Measurements from ENCODE around the gene PHACTR3. TPM values are rescaled to one million over a fixed set of nuclear protein-coding genes. Genes with fewer than 3 reads are reported as not detected.

The PHACTR3 gene
- total RNA-seq, 2 experiments from 2014 or later: not detected

- H3K4me3 Mint-ChIP-seq: no peak overlapping the region
- ATAC-seq: no peak
- DNase-seq: no peak
- peaks cover 2% of the 10 kb centered on the region for H3K27me3 Mint-ChIP-seq
- H3K36me3 Mint-ChIP-seq (ENCODE audit: low read depth): no peaks in the 10 kb centered on the region
- no peak overlapping the region for H3K27ac Mint-ChIP-seq
- H3K9me3 Mint-ChIP-seq (ENCODE audit: low read depth): no peaks in the 10 kb centered on the region
- intact Hi-C loops (cut with DNase I, micrococcal nuclease): no loop called here
- POLR2A ChIA-PET: no interaction called here
- no peaks in the 10 kb centered on the region for H3K4me1 Mint-ChIP-seq
- CTCF ChIA-PET: interaction anchor here (0.6 kb wide), 1 partner anchor 152 kb away, joined by 3 read pairs; no protein-coding TSS in a partner anchor
These were observed 119.5 kb downstream of the PHACTR3 start for GRCh38 chr20:59723607-59724456.

- ChIA-PET POLR2A (interaction anchor here (0.6 kb wide), 1 partner anchor 9 kb away, joined by 3 read pairs; no protein-coding TSS in a partner anchor), CTCF (interaction anchor here (0.6 kb wide), 1 partner anchor 153 kb away, joined by 3 read pairs; no protein-coding TSS in a partner anchor)
- no peaks in the 10 kb centered on the region for H3K9me3 Mint-ChIP-seq (ENCODE audit: low read depth)
- DNase-seq (no peak), ATAC-seq (no peak)
- no peak overlapping the region for H3K27ac Mint-ChIP-seq
- H3K36me3 Mint-ChIP-seq (ENCODE audit: low read depth): no peaks in the 10 kb centered on the region
- H3K4me3 Mint-ChIP-seq: no peak overlapping the region
- H3K4me1 Mint-ChIP-seq: no peaks in the 10 kb centered on the region
- peaks cover 2% of the 10 kb centered on the region for H3K27me3 Mint-ChIP-seq
- intact Hi-C loops (cut with DNase I, micrococcal nuclease): no loop called here
These were observed 120.4 kb downstream of the PHACTR3 start for GRCh38 chr20:59724457-59725366.

DNA sequence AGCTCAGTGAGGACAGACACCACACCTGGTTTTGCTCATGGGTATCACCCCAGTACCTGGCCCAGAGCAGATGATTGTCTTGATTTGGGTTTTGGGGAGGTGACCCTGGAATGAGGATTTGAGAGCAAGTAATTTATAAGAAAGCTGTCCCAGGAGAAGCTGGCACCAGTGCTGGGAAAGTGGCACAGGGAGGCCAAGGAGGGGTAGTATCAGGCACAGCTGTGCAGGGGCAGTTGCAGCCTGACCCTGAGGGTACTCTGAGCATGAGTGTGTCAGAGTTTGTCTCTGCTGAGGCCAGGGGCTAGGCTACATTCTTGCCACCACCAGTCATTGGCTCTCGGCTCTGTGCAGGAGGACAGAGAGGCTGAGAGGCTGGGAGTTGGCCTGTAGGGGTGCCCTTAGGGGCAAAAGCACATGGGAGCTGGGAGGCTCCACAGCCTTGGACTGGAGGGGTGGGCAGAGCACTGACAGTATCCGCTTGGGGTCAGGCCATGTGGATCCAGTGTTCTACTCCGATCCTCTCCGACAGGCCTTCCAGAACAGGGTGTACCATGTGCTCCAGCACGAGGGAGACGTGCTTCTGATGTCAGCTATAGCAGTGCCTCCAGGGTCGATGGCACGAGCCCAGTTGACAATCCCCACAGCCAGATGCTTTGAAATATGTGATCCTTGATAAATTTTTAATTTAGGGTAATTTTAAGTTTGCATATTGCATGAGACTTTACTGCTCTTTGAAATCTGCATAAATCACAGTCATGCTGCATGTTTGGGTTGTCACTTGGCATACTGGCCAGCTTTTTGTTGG lies 121.3 kb downstream of the PHACTR3 start:
- no peak for ATAC-seq
- H3K4me1 Mint-ChIP-seq: no peaks in the 10 kb centered on the region
- peaks cover 5% of the 10 kb centered on the region for H3K27me3 Mint-ChIP-seq
- ChIA-PET CTCF (no interaction called here), POLR2A (interaction anchor here (0.6 kb wide), 1 partner anchor 8 kb away, joined by 3 read pairs; no protein-coding TSS in a partner anchor)
- no peak overlapping the region for H3K27ac Mint-ChIP-seq
- H3K36me3 Mint-ChIP-seq (ENCODE audit: low read depth): no peaks in the 10 kb centered on the region
- no peaks in the 10 kb centered on the region for H3K9me3 Mint-ChIP-seq (ENCODE audit: low read depth)
- DNase-seq: no peak
- intact Hi-C loops (cut with DNase I, micrococcal nuclease): no loop called here
- no peak overlapping the region for H3K4me3 Mint-ChIP-seq

DNA sequence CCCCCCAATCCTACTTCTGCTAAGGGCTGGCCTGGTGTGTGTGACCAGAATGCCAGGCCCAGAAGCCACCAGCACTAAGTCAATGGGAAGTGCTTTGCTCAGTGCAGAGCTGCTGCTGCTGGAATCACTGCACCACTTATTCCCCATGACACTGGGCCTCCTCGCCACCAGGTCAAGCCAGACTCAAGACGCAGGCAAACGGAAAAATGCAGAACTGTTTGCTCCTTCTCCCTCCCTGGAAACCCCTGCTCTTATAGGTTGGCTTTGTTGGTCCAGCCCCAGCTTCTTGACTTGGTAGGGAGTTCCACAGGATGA lies 121.9 kb downstream of the PHACTR3 start:
- no peaks in the 10 kb centered on the region for H3K36me3 Mint-ChIP-seq (ENCODE audit: low read depth)
- H3K27me3 Mint-ChIP-seq: peaks cover 5% of the 10 kb centered on the region
- ChIA-PET POLR2A (no interaction called here), CTCF (no interaction called here)
- no peak overlapping the region for H3K27ac Mint-ChIP-seq
- DNase-seq: no peak
- no peaks in the 10 kb centered on the region for H3K4me1 Mint-ChIP-seq
- intact Hi-C loops (cut with DNase I, micrococcal nuclease): no loop called here
- no peaks in the 10 kb centered on the region for H3K9me3 Mint-ChIP-seq (ENCODE audit: low read depth)
- no peak for ATAC-seq
- H3K4me3 Mint-ChIP-seq: no peak overlapping the region

DNA sequence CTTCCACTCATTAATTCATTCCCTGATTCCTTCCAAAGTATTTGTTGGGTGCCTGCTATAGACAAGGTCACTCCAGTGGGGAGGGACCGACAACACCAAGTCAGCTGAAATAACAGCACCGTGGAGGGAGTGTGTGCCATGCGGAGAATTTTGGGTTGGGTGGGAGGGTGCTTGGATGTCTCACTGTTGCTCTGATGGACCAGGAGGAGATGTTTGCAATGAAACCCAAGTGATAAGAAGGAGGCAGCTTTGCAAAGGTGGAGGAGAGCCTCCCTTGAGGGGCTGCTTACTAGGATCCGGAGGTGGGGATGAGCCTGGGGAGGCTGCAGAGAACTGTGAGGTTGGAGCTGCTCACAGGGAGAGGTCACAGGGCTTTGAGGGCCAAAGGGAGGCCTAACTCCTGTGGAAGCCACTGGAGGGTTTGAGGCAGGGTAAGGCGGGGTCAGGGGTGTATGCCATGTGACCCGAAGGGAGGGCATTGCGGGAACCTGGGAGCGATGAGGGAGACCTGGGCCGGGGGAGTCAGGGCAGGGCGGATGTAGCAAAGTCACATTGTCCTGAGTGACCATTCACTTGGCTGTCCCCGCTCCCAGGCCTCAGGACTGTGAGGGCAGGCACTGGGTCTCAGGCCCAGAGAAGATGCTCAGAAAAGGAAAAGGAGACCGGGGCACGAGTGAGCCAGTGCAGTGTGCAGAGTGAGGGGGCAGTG lies 124.5 kb downstream of the PHACTR3 start:
- DNase-seq: no peak
- peaks cover 5% of the 10 kb centered on the region for H3K27me3 Mint-ChIP-seq
- intact Hi-C loops (cut with DNase I, micrococcal nuclease): no loop called here
- no peak overlapping the region for H3K4me3 Mint-ChIP-seq
- ChIA-PET CTCF (interaction anchor here (1.0 kb wide), 1 partner anchor 122 kb away, joined by 3 read pairs; no protein-coding TSS in a partner anchor), POLR2A (no interaction called here)
- H3K36me3 Mint-ChIP-seq (ENCODE audit: low read depth): no peaks in the 10 kb centered on the region
- no peak for ATAC-seq
- no peak overlapping the region for H3K27ac Mint-ChIP-seq
- H3K9me3 Mint-ChIP-seq (ENCODE audit: low read depth): no peaks in the 10 kb centered on the region
- no peaks in the 10 kb centered on the region for H3K4me1 Mint-ChIP-seq

- ChIA-PET CTCF (interaction anchor here (1.2 kb wide), 1 partner anchor 14 kb away, joined by 3 read pairs; no protein-coding TSS in a partner anchor), POLR2A (no interaction called here)
- Mint-ChIP-seq H3K4me1 (no peaks in the 10 kb centered on the region), H3K36me3 (ENCODE audit: low read depth) (no peaks in the 10 kb centered on the region), H3K27ac (no peak overlapping the region), H3K27me3 (peaks cover 5% of the 10 kb centered on the region), H3K4me3 (no peak overlapping the region), H3K9me3 (ENCODE audit: low read depth) (no peaks in the 10 kb centered on the region)
- DNase-seq (no peak), ATAC-seq (no peak)
- intact Hi-C loops (cut with DNase I, micrococcal nuclease): no loop called here
These were observed 125.2 kb downstream of the PHACTR3 start for GRCh38 chr20:59729506-59729905.

DNA sequence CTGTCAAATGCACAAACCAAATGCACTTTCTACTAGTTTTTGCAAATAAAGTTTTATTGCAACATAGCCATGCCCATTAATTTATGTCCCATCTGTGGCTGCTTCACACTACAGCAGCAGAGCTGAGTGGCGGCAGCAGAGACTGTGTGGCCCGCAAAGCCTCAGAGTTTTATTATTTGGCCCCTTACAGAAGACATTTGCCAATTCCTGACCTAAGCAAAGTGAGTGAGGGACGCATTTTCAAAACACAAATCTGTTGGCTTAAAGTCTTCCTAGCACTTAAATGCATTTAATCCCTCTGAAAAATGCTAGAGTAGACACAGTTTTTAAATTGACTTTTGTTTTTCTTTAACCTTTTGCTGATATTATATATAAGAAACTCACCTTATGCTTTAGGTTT lies 126.4 kb downstream of the PHACTR3 start:
- ChIA-PET POLR2A (no interaction called here), CTCF (interaction anchor here (1.2 kb wide), 1 partner anchor 16 kb away, joined by 3 read pairs; no protein-coding TSS in a partner anchor)
- H3K9me3 Mint-ChIP-seq (ENCODE audit: low read depth): no peaks in the 10 kb centered on the region
- no peak for DNase-seq
- H3K36me3 Mint-ChIP-seq (ENCODE audit: low read depth): no peaks in the 10 kb centered on the region
- H3K27ac Mint-ChIP-seq: no peak overlapping the region
- H3K4me1 Mint-ChIP-seq: no peaks in the 10 kb centered on the region
- intact Hi-C loops (cut with DNase I, micrococcal nuclease): no loop called here
- no peak for ATAC-seq
- no peak overlapping the region for H3K4me3 Mint-ChIP-seq
- peaks cover 6% of the 10 kb centered on the region for H3K27me3 Mint-ChIP-seq

DNA sequence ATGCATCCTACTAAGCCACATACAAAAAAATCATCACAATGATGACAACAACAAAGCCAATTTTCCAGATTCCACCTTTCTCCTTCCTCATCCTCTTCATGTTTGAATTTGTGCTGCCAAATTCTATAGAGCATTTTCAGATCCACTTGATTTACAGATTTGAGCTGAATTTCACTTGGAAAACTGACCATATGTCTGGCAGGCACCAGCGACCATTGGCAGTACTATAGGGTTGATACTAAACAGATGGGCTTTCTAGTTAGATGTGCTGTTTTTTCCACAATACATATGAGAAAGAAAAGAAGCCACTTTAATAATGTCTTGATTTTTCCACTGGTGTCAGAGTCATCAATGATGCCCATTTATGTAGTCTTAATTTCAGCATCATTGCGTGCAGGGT lies 127.0 kb downstream of the PHACTR3 start:
- no peak overlapping the region for H3K27ac Mint-ChIP-seq
- H3K4me1 Mint-ChIP-seq: no peaks in the 10 kb centered on the region
- intact Hi-C loops (cut with DNase I, micrococcal nuclease): no loop called here
- no peak for ATAC-seq
- H3K27me3 Mint-ChIP-seq: peaks cover 6% of the 10 kb centered on the region
- POLR2A ChIA-PET: no interaction called here
- DNase-seq: no peak
- CTCF ChIA-PET: interaction anchor here (0.6 kb wide), 1 partner anchor 160 kb away, joined by 3 read pairs; no protein-coding TSS in a partner anchor
- H3K4me3 Mint-ChIP-seq: no peak overlapping the region
- no peaks in the 10 kb centered on the region for H3K9me3 Mint-ChIP-seq (ENCODE audit: low read depth)
- H3K36me3 Mint-ChIP-seq (ENCODE audit: low read depth): no peaks in the 10 kb centered on the region

- Mint-ChIP-seq H3K27me3 (peaks cover 11% of the 10 kb centered on the region), H3K27ac (no peak overlapping the region), H3K9me3 (ENCODE audit: low read depth) (no peaks in the 10 kb centered on the region), H3K36me3 (ENCODE audit: low read depth) (no peaks in the 10 kb centered on the region), H3K4me1 (no peaks in the 10 kb centered on the region), H3K4me3 (no peak overlapping the region)
- ATAC-seq (no peak), DNase-seq (no peak)
- POLR2A ChIA-PET: interaction anchor here (0.5 kb wide), 1 partner anchor 8 kb away, joined by 3 read pairs; no protein-coding TSS in a partner anchor
- intact Hi-C loops (cut with DNase I, micrococcal nuclease): no loop called here
- CTCF ChIA-PET: no interaction called here
These were observed 129.0 kb downstream of the PHACTR3 start for GRCh38 chr20:59733351-59733750.

DNA sequence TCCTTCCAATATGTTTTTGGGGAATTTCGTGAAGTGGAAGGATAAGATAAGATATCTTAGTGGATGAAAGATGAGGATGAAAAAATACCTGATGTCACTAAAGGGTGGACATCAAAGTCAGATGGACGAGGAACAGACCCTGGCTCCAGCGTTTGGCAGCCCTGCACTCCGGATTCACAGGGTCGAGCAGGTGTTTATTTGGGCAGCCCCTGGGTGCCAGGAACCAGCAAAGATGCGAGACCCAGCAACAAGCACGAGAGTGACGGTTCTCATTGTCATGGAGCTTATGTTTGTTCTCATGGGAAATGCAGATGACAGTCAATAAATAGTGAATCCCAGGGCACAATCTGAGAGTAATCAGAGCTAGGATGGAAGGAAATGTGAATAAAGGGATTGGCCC lies 131.1 kb downstream of the PHACTR3 start:
- ChIA-PET CTCF (interaction anchor here (0.7 to 1.4 kb wide), 2 partner anchors 16 to 219 kb away, joined by 3 read pairs; no protein-coding TSS in a partner anchor), POLR2A (no interaction called here)
- ATAC-seq: no peak
- Mint-ChIP-seq H3K4me3 (no peak overlapping the region), H3K36me3 (ENCODE audit: low read depth) (no peaks in the 10 kb centered on the region), H3K9me3 (ENCODE audit: low read depth) (no peaks in the 10 kb centered on the region), H3K4me1 (no peaks in the 10 kb centered on the region), H3K27ac (no peak overlapping the region), H3K27me3 (peaks cover 9% of the 10 kb centered on the region)
- no peak for DNase-seq
- intact Hi-C loops (cut with DNase I, micrococcal nuclease): no loop called here
